ENCODE results near the gene PNP.

- no peak for TF ChIP-seq POLR2AphosphoS5 (IDR thresholded peaks at IDR 0.05)
- no peak for TF ChIP-seq POLR2A (IDR thresholded peaks at IDR 0.05)
- TF ChIP-seq CTCF (IDR thresholded peaks at IDR 0.05), result no peak
- TF ChIP-seq EP300 (IDR thresholded peaks at IDR 0.05; ENCODE audit: low read depth), result no peak
Observed at GRCh38 chr14:20428802-20429201, 40.4 kb upstream of the PNP start.

Data from transverse colon (tissue), 4 donors.